HepG2 (cell line): Measurements from ENCODE around the gene AUNIP. TPM values are rescaled to one million over a fixed set of nuclear protein-coding genes. Genes with fewer than 3 reads are reported as not detected.

Experiments used
- CC2D1A ChIP-seq: sonication (generic); formaldehyde crosslinking; IDR thresholded peaks from 2 replicates; pipeline ENCODE4 v1.8.1; 2023; ENCODE audit warnings: mild to moderate bottlenecking, missing genetic modification reagents
- CREB1 ChIP-seq, 2 experiments: fragments of 450-650 bp in 1 of 2; IDR thresholded peaks; 2 replicates each; pipeline ENCODE4 v1.6.1; 2016 to 2017; ENCODE audit warnings: control low read depth in 1 of 2, mild to moderate bottlenecking in 1 of 2, missing compliant biosample characterization in 1 of 2, missing genetic modification characterization in 1 of 2
- FOXM1 ChIP-seq: sonication (generic); formaldehyde crosslinking; IDR thresholded peaks from 2 replicates; pipeline ENCODE4 v1.5.0; 2020; ENCODE audit warnings: missing genetic modification reagents
- MLLT10 ChIP-seq: sonication (generic); formaldehyde crosslinking; IDR thresholded peaks from 2 replicates; pipeline ENCODE4 v1.4.0; 2020; ENCODE audit warnings: missing genetic modification reagents
- RBM22 ChIP-seq: fragments of 200-400 bp; formaldehyde crosslinking; optimal IDR thresholded peaks from 2 replicates; pipeline ENCODE3; 2017; ENCODE audit warnings: mild to moderate bottlenecking, low read length, moderate library complexity
- SNAI1 ChIP-seq: sonication (generic); formaldehyde crosslinking; IDR thresholded peaks from 2 replicates; pipeline ENCODE4 v1.5.0; 2020; ENCODE audit warnings: mild to moderate bottlenecking, missing genetic modification reagents, borderline replicate concordance
- ZNF563 ChIP-seq: sonication (generic); formaldehyde crosslinking; IDR thresholded peaks from 2 replicates; pipeline ENCODE4 v1.8.0; 2022; ENCODE audit warnings: mild to moderate bottlenecking, moderate library complexity, missing genetic modification reagents
- polyA plus RNA-seq, 8 experiments: library from polyadenylated mRNA; depleted of rRNA in 3 of 8; stranded (reverse) in 7 of 8; unstranded in 1 of 8; fragments of >200 nt; fragmentation: Illumina TruSeq in 4 of 8; extraction: Trizol in 4 of 8; gene quantifications; 2 replicates each; pipeline versions ENCODE4 v1.2.1 to v1.2.3, GENCODE V29; 2011 to 2016; ENCODE audit warnings: low read depth in 4 of 8, missing spikeins in 1 of 8, mixed read lengths in 1 of 8; ENCODE audit not compliant: insufficient read depth in 1 of 8
- total RNA-seq, 5 experiments: library from RNA; depleted of rRNA; stranded (reverse); fragments of >200 nt; fragmentation: Illumina TruSeq; extraction: Trizol; gene quantifications; 2 replicates each; pipeline ENCODE4 v1.2.3, GENCODE V29; 2016; ENCODE audit warnings: low read depth in 1 of 5
- TF ChIP-seq, protein P1 (sequence below): sonication (generic); formaldehyde crosslinking; IDR thresholded peaks from 2 replicates; pipeline ENCODE4 v1.4.0; 2020; ENCODE audit warnings: missing genetic modification reagents
- TF ChIP-seq, protein P2 (sequence below): IDR thresholded peaks from 2 replicates; pipeline ENCODE4 v1.6.1; 2016; ENCODE audit warnings: low read depth, missing genetic modification reagents, missing compliant biosample characterization
- TF ChIP-seq, protein P3 (sequence below): sonication (generic); formaldehyde crosslinking; IDR thresholded peaks from 2 replicates; pipeline ENCODE4 v1.4.0; 2020; ENCODE audit warnings: mild to moderate bottlenecking, missing genetic modification reagents, borderline replicate concordance
- TF ChIP-seq, protein P4 (sequence below): sonication (generic); formaldehyde crosslinking; IDR thresholded peaks from 2 replicates; pipeline ENCODE4 v1.5.0; 2020; ENCODE audit warnings: missing genetic modification reagents
- TF ChIP-seq, protein P5 (sequence below): sonication (generic); formaldehyde crosslinking; IDR thresholded peaks from 2 replicates; pipeline ENCODE4 v1.5.0; 2020; ENCODE audit warnings: missing genetic modification reagents, mild to moderate bottlenecking, borderline replicate concordance

Gene AUNIP
- total and polyA plus RNA-seq, 2 of the 13 experiments (the other 11 are each of a cell fraction or from before 2014, with no cell fraction given) = 3.8 to 12.3 TPM

DNA sequence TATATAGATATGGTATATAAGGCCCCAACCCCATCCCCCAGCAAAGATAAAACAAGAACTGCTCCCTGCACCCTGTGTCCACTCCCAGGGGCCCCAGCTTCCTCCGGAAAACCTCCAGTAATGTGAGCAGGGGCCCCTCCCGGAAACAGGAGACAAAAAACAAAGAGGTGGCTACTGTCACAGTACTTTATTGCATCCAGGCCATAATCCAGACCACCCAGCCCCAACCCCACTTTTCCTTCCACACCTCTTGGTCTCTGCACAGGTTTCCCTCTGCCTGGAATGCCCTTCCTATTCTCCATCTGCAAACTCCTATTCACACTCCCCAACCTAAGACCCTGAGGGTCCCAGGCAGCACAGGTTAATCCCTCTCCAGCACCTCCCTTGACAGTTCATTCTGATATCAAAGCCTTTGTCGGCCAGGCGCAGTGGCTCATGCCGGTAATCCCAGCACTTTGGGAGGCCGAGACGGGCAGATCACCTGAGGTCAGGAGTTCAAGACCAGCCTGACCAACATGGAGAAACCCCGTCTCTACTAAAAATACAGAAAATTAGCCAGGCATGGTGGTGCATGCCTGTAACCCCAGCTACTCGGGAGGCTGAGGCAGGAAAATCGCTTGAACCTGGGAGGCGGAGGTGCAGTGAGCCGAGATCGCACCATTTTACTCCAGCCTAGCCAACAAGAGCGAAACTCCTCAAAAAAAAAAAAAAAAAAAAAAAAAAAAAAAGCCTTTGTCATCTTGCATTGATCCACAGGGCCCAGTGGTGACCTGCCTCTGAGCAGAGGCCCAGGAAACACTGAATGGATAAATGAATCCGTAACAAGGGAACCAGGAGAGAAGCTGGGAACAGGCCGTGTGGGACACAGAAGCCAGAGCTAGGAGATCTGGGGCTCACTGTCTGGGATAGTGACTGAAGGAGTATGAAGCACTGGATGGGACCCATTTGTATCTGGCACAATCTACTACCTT is 2.3 kb upstream of the AUNIP start (continued):
- TF ChIP-seq, protein P1, sequence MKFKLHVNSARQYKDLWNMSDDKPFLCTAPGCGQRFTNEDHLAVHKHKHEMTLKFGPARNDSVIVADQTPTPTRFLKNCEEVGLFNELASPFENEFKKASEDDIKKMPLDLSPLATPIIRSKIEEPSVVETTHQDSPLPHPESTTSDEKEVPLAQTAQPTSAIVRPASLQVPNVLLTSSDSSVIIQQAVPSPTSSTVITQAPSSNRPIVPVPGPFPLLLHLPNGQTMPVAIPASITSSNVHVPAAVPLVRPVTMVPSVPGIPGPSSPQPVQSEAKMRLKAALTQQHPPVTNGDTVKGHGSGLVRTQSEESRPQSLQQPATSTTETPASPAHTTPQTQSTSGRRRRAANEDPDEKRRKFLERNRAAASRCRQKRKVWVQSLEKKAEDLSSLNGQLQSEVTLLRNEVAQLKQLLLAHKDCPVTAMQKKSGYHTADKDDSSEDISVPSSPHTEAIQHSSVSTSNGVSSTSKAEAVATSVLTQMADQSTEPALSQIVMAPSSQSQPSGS = peak; percentile 38; the same call in 1 of the 2 replicates
- TF ChIP-seq, protein P2, sequence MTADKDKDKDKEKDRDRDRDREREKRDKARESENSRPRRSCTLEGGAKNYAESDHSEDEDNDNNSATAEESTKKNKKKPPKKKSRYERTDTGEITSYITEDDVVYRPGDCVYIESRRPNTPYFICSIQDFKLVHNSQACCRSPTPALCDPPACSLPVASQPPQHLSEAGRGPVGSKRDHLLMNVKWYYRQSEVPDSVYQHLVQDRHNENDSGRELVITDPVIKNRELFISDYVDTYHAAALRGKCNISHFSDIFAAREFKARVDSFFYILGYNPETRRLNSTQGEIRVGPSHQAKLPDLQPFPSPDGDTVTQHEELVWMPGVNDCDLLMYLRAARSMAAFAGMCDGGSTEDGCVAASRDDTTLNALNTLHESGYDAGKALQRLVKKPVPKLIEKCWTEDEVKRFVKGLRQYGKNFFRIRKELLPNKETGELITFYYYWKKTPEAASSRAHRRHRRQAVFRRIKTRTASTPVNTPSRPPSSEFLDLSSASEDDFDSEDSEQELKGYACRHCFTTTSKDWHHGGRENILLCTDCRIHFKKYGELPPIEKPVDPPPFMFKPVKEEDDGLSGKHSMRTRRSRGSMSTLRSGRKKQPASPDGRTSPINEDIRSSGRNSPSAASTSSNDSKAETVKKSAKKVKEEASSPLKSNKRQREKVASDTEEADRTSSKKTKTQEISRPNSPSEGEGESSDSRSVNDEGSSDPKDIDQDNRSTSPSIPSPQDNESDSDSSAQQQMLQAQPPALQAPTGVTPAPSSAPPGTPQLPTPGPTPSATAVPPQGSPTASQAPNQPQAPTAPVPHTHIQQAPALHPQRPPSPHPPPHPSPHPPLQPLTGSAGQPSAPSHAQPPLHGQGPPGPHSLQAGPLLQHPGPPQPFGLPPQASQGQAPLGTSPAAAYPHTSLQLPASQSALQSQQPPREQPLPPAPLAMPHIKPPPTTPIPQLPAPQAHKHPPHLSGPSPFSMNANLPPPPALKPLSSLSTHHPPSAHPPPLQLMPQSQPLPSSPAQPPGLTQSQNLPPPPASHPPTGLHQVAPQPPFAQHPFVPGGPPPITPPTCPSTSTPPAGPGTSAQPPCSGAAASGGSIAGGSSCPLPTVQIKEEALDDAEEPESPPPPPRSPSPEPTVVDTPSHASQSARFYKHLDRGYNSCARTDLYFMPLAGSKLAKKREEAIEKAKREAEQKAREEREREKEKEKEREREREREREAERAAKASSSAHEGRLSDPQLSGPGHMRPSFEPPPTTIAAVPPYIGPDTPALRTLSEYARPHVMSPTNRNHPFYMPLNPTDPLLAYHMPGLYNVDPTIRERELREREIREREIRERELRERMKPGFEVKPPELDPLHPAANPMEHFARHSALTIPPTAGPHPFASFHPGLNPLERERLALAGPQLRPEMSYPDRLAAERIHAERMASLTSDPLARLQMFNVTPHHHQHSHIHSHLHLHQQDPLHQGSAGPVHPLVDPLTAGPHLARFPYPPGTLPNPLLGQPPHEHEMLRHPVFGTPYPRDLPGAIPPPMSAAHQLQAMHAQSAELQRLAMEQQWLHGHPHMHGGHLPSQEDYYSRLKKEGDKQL (CRISPR knock-in tag) = no peak; the same call in 1 of the 2 replicates
- TF ChIP-seq, protein P3, sequence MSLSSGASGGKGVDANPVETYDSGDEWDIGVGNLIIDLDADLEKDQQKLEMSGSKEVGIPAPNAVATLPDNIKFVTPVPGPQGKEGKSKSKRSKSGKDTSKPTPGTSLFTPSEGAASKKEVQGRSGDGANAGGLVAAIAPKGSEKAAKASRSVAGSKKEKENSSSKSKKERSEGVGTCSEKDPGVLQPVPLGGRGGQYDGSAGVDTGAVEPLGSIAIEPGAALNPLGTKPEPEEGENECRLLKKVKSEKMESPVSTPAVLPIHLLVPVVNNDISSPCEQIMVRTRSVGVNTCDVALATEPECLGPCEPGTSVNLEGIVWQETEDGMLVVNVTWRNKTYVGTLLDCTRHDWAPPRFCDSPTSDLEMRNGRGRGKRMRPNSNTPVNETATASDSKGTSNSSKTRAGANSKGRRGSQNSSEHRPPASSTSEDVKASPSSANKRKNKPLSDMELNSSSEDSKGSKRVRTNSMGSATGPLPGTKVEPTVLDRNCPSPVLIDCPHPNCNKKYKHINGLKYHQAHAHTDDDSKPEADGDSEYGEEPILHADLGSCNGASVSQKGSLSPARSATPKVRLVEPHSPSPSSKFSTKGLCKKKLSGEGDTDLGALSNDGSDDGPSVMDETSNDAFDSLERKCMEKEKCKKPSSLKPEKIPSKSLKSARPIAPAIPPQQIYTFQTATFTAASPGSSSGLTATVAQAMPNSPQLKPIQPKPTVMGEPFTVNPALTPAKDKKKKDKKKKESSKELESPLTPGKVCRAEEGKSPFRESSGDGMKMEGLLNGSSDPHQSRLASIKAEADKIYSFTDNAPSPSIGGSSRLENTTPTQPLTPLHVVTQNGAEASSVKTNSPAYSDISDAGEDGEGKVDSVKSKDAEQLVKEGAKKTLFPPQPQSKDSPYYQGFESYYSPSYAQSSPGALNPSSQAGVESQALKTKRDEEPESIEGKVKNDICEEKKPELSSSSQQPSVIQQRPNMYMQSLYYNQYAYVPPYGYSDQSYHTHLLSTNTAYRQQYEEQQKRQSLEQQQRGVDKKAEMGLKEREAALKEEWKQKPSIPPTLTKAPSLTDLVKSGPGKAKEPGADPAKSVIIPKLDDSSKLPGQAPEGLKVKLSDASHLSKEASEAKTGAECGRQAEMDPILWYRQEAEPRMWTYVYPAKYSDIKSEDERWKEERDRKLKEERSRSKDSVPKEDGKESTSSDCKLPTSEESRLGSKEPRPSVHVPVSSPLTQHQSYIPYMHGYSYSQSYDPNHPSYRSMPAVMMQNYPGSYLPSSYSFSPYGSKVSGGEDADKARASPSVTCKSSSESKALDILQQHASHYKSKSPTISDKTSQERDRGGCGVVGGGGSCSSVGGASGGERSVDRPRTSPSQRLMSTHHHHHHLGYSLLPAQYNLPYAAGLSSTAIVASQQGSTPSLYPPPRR (CRISPR knock-in tag) = peak; percentile 45; the same call in 1 of the 2 replicates
- TF ChIP-seq CREB1 (IDR thresholded peaks at IDR 0.05) (no peak), CREB1 (CRISPR knock-in tag; IDR thresholded peaks at IDR 0.05) (peak; percentile 38; the same call in 1 of the 2 replicates), ZNF563 (CRISPR knock-in tag) (no peak), RBM22 (no peak), MLLT10 (CRISPR knock-in tag) (no peak), SNAI1 (CRISPR knock-in tag) (no peak), FOXM1 (CRISPR knock-in tag) (no peak), CC2D1A (CRISPR knock-in tag) (no peak)
- TF ChIP-seq, protein P4, sequence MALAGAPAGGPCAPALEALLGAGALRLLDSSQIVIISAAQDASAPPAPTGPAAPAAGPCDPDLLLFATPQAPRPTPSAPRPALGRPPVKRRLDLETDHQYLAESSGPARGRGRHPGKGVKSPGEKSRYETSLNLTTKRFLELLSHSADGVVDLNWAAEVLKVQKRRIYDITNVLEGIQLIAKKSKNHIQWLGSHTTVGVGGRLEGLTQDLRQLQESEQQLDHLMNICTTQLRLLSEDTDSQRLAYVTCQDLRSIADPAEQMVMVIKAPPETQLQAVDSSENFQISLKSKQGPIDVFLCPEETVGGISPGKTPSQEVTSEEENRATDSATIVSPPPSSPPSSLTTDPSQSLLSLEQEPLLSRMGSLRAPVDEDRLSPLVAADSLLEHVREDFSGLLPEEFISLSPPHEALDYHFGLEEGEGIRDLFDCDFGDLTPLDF (CRISPR knock-in tag) = no peak
- TF ChIP-seq, protein P5, sequence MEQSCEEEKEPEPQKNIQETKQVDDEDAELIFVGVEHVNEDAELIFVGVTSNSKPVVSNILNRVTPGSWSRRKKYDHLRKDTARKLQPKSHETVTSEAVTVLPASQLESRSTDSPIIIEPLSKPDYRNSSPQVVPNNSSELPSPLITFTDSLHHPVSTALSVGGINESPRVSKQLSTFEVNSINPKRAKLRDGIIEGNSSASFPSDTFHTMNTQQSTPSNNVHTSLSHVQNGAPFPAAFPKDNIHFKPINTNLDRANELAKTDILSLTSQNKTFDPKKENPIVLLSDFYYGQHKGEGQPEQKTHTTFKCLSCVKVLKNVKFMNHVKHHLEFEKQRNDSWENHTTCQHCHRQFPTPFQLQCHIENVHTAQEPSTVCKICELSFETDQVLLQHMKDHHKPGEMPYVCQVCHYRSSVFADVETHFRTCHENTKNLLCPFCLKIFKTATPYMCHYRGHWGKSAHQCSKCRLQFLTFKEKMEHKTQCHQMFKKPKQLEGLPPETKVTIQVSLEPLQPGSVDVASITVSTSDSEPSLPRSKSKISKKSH (CRISPR knock-in tag) = no peak
